AG04449 (cell line): ENCODE measurements around the gene NOTCH2.

ENCODE experiments used
- CTCF ChIA-PET: fragments of 350-600 bp; formaldehyde crosslinking; extraction: SDS; loops from one replicate; lab custom pipeline; 2021; ENCODE audit warnings: antibody characterized with exemption; lab: Yijun Ruan, JAX
- POLR2A ChIA-PET: fragments of 400-600, 350-600 bp; formaldehyde crosslinking; extraction: SDS; loops from one replicate; lab custom pipeline; 2020; ENCODE audit warnings: antibody characterized with exemption, inconsistent platforms; lab: Yijun Ruan, JAX
- DNase-seq: peaks from one replicate; pipeline ENCODE4 v3.0.0-alpha.2; 2010; ENCODE audit warnings: low read depth, low spot score
- H3K4me3 ChIP-seq: 2 replicates; pipeline ENCODE4 v1.5.1; 2011; ENCODE audit warnings: low read depth, mild to moderate bottlenecking, control low read depth, low read length
- TF ChIP-seq, protein P1 (sequence below): IDR thresholded peaks from one replicate; pipeline ENCODE4 v1.5.1; 2011; ENCODE audit warnings: mild to moderate bottlenecking, moderate library complexity, low read length, control low read depth, inconsistent platforms; ENCODE audit not compliant: insufficient read depth; ENCODE audit errors: missing control alignments

Gene NOTCH2

DNA sequence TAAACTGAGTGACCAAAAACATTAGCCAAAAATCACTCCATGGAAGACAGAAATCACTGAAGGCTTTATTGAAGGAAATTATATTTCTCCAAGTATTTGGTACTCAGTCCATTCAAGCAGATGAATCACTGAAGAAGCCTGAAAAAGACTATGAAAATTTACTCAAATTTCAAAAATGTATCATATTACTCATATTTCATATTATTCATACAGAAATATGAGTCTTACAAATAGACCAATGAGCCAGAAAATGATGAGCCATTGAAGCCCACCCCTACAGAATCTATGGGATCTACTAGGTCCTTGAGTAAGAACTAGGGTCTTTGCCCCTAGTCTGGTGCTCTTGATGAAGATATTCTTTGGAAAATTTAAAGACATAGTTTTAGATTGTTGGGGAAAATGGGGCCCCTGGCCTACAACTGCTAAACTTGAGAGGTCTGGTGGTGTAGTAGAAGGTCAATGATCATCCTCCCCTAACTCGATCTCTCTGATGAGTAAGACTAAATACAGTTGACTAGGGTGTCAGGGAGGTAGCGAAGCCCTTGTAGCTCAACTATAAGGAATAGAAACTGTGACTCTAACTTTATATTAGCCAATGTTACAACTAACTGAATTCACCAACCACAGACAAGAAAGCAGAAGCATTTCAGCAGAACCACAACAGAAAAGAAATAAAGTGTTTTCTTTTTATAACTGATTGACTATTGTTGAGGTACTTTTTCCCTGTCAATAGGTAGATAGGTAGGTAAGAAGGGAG lies 81.0 kb downstream of the NOTCH2 start:
- POLR2A ChIA-PET: no interaction called here
- CTCF ChIA-PET: interaction anchor here (1.9 kb wide), 1 partner anchor 41 kb away, joined by 12 read pairs; no protein-coding TSS in a partner anchor
- no peak overlapping the region for H3K4me3 ChIP-seq
- no peak for DNase-seq
- TF ChIP-seq, protein P1, sequence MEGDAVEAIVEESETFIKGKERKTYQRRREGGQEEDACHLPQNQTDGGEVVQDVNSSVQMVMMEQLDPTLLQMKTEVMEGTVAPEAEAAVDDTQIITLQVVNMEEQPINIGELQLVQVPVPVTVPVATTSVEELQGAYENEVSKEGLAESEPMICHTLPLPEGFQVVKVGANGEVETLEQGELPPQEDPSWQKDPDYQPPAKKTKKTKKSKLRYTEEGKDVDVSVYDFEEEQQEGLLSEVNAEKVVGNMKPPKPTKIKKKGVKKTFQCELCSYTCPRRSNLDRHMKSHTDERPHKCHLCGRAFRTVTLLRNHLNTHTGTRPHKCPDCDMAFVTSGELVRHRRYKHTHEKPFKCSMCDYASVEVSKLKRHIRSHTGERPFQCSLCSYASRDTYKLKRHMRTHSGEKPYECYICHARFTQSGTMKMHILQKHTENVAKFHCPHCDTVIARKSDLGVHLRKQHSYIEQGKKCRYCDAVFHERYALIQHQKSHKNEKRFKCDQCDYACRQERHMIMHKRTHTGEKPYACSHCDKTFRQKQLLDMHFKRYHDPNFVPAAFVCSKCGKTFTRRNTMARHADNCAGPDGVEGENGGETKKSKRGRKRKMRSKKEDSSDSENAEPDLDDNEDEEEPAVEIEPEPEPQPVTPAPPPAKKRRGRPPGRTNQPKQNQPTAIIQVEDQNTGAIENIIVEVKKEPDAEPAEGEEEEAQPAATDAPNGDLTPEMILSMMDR: no peak

DNA sequence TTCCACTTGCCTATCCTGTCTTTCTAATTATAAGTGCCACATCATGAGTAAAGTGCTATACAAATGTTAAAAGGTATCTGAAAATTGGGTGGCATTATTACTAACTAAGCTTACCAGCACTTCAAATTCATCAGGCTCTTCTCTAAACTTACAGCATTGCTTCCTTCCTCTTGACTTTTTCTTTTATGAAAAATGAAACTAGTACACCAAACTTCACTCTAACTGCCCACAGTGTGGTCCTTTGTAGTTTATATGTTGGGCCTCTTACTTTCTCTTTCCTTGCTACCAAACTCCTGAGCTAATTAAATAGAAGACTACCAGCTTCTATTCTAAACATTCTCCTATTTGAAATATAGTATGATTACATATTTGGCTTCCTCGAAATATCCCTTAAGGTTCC lies 81.8 kb downstream of the NOTCH2 start:
- H3K4me3 ChIP-seq: no peak overlapping the region
- ChIA-PET CTCF (interaction anchor here (1.0 to 1.9 kb wide), 2 partner anchors 20 to 40 kb away, joined by 5 to 12 read pairs; no protein-coding TSS in a partner anchor), POLR2A (interaction anchor here (0.9 kb wide), 1 partner anchor 19 kb away, joined by 3 read pairs; no protein-coding TSS in a partner anchor)
- DNase-seq: no peak
- TF ChIP-seq, protein P1: no peak

DNA sequence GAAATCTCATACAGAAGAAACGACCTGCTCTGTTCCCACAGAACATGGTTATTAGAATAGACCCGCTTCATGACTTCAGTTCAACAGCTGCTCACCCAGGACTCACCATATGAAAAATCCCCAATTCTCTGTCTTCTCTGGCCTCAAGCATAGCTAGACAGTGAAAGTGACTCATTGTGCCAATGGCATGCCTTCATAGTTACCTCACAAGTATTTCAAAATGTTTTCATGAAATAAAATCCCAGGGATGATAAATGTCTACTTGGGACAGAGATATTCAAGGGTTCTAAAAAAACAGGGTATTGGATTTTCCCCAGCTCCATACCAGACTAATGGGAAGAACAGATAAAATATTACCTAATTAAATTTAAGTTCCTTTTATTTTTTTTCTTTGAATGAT lies 82.3 kb downstream of the NOTCH2 start:
- ChIA-PET CTCF (interaction anchor here (1.0 to 1.9 kb wide), 2 partner anchors 19 to 39 kb away, joined by 5 to 12 read pairs; no protein-coding TSS in a partner anchor), POLR2A (interaction anchor here (0.7 to 0.9 kb wide), 2 partner anchors 11 to 18 kb away, joined by 3 read pairs; no protein-coding TSS in a partner anchor)
- DNase-seq: peak; percentile 90
- TF ChIP-seq, protein P1: no peak
- no peak overlapping the region for H3K4me3 ChIP-seq

DNA sequence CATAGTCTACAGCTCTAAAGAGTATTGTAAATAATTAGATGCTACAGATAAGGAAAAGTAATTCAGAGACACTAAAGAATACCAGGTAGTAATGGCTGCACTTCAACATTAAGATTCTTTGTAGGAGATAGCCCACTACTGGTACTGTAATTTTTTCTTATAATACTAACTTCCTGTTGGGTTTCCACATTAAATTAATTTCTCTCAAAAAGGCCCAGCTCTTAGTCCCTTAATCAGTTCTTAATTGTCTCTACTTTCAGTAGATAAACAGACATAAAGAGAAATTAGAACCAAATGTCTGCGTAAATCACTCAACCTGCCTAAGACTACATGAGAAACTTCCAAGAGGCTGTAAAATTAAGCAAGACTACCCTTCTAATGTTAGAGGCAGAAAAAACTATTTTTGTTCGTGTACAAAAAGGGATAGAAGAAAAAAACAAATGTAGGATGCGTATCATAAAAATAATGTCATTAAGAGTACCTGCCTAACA lies 83.4 kb downstream of the NOTCH2 start:
- no peak overlapping the region for H3K4me3 ChIP-seq
- DNase-seq: no peak
- TF ChIP-seq, protein P1: no peak
- ChIA-PET CTCF (no interaction called here), POLR2A (no interaction called here)

DNA sequence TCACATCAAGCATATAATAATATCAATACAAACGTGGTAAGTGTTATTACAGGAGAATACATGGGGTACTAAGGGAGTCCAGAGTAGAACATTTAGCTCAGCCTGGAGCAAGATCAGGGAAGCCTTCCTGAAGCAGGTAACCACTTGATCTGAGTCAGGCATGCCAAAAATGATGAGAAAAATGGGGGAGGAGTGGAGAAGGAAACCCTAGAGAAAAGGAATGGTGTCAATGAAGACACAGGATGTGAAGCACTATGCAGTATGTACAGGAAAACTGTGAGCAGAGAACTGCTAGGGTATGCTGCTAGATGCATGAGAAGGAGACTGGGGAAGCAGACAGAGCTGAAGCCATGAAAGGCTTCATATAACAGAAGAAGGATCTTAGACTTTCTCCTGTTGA lies 84.7 kb downstream of the NOTCH2 start:
- TF ChIP-seq, protein P1: no peak
- no peak overlapping the region for H3K4me3 ChIP-seq
- CTCF ChIA-PET: interaction anchor here (1.5 to 4.2 kb wide), 3 partner anchors 9 to 17 kb away, joined by 3 to 30 read pairs (median 3); no protein-coding TSS in a partner anchor
- DNase-seq: no peak
- POLR2A ChIA-PET: no interaction called here
